Measurements from ENCODE around the gene BRINP1. TPM values are rescaled to one million over a fixed set of nuclear protein-coding genes. Genes with fewer than 3 reads are reported as not detected.

The BRINP1 gene
- total RNA-seq, 1 experiment from 2014 or later, result not detected

GRCh38 chr9:119250730-119251129 is 118.5 kb downstream of the BRINP1 start:
- BruUV-seq (replicated peaks), result no TSS peak
- Histone ChIP-seq H3K27me3 (ENCODE audit: control insufficient read depth, insufficient read depth, low read length) (no peaks in the 10 kb centered on the region), H3K36me3 (ENCODE audit: control insufficient read depth, insufficient read depth, low read length) (no peaks in the 10 kb centered on the region), H3K9me3 (ENCODE audit: control insufficient read depth, insufficient read depth, low read depth, low read length) (no peaks in the 10 kb centered on the region), H3K4me1 (ENCODE audit: control insufficient read depth, insufficient read depth, low read length) (no peaks in the 10 kb centered on the region), H3K4me3 (ENCODE audit: low read depth in 2 of 2, low read length in 2 of 2) (no peak overlapping the region), H3K27ac (ENCODE audit: low read length) (no peak overlapping the region)
- CTCF ChIA-PET, result no interaction called here
- TF ChIP-seq CTCF (IDR thresholded peaks at IDR 0.05) (no peak), TCF7L2 (IDR thresholded peaks at IDR 0.05; ENCODE audit: low read depth, low read length) (no peak), POLR2AphosphoS5 (IDR thresholded peaks at IDR 0.05; ENCODE audit: low read depth, low read length) (no peak), REST (IDR thresholded peaks at IDR 0.05; ENCODE audit: insufficient read depth in 1 of 2, low read depth in 2 of 2, low read length in 1 of 2) (no peak), SIN3A (IDR thresholded peaks at IDR 0.05; ENCODE audit: borderline replicate concordance, insufficient read depth, low read depth, low read length) (no peak)
- POLR2A ChIA-PET, result no interaction called here
- in situ Hi-C loops (cut with HindIII; ENCODE audit: low pct_unique_long_range_greater_than_20kb, low sequenced_read_pairs), result no loop called here
- ATAC-seq (no peak), DNase-seq (ENCODE audit: low read depth, low spot score) (no peak)
- intact Hi-C loops (cut with micrococcal nuclease; ENCODE audit: unreplicated experiment), result no loop called here

GRCh38 chr9:119240546-119240945 is 128.7 kb downstream of the BRINP1 start:
- intact Hi-C loops (cut with micrococcal nuclease; ENCODE audit: unreplicated experiment), result no loop called here
- DNase-seq (ENCODE audit: low read depth, low spot score), result no peak
- in situ Hi-C loops (cut with HindIII; ENCODE audit: low pct_unique_long_range_greater_than_20kb, low sequenced_read_pairs), result no loop called here
- BruUV-seq (replicated peaks), result no TSS peak
- POLR2A ChIA-PET, result no interaction called here
- Histone ChIP-seq H3K27ac (ENCODE audit: low read length) (no peak overlapping the region), H3K27me3 (ENCODE audit: control insufficient read depth, insufficient read depth, low read length) (no peaks in the 10 kb centered on the region), H3K4me1 (ENCODE audit: control insufficient read depth, insufficient read depth, low read length) (no peaks in the 10 kb centered on the region), H3K9me3 (ENCODE audit: control insufficient read depth, insufficient read depth, low read depth, low read length) (no peaks in the 10 kb centered on the region), H3K4me3 (ENCODE audit: low read depth in 2 of 2, low read length in 2 of 2) (no peak overlapping the region), H3K36me3 (ENCODE audit: control insufficient read depth, insufficient read depth, low read length) (no peaks in the 10 kb centered on the region)
- TF ChIP-seq REST (IDR thresholded peaks at IDR 0.05; ENCODE audit: insufficient read depth in 1 of 2, low read depth in 2 of 2, low read length in 1 of 2), result no peak
- TF ChIP-seq SIN3A (IDR thresholded peaks at IDR 0.05; ENCODE audit: borderline replicate concordance, insufficient read depth, low read depth, low read length), result no peak
- no peak for TF ChIP-seq POLR2AphosphoS5 (IDR thresholded peaks at IDR 0.05; ENCODE audit: low read depth, low read length)
- TF ChIP-seq CTCF (IDR thresholded peaks at IDR 0.05), result no peak
- no peak for TF ChIP-seq TCF7L2 (IDR thresholded peaks at IDR 0.05; ENCODE audit: low read depth, low read length)
- CTCF ChIA-PET, result no interaction called here
- ATAC-seq, result no peak

All from Panc1 (cell line).